SK-N-DZ (cell line): ENCODE data around the gene GALNT18.

ENCODE experiments used
- DNase-seq: peaks from one replicate; pipeline ENCODE4 v3.0.0-alpha.2; 2015; ENCODE audit warnings: low spot score

GALNT18 gene

DNA sequence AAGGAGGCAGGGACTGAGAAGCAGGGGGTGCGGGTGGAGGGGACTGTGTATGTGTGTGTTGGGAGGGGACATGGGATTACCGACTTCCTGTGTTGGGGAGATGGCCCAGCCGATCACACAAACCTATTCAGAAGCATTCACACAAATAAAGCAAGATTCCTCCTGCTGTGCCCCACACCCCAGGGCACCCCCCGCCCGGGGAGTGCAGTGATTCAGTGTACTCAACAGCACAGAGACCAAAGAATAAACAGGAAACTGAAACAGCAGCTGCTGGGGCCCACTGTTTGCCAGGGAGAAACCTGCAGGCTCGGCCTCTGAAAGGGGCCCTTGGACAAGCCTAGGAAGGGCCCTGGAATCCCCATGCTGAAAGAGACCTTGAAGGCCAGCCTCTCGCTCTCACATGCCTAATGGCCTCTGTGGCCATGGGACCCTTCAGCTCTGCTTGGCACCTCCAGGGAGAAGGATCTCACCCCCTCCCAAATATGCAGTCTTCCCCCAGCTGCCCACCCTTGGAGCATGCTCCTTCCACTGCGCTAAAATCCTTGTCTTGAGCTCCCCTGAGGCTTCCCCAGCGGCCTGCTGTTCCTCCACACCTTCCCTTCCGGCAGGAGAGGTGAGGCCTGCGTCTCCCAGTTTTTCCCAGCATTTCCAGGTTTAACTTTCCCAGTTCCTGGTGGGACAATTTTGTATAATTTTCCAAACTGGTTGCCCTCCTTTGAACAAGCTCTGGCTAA lies 341.7 kb downstream of the GALNT18 start:
- no peak for DNase-seq

GRCh38 chr11:11272254-11272653 lies 349.6 kb downstream of the GALNT18 start:
- no peak for DNase-seq

DNA sequence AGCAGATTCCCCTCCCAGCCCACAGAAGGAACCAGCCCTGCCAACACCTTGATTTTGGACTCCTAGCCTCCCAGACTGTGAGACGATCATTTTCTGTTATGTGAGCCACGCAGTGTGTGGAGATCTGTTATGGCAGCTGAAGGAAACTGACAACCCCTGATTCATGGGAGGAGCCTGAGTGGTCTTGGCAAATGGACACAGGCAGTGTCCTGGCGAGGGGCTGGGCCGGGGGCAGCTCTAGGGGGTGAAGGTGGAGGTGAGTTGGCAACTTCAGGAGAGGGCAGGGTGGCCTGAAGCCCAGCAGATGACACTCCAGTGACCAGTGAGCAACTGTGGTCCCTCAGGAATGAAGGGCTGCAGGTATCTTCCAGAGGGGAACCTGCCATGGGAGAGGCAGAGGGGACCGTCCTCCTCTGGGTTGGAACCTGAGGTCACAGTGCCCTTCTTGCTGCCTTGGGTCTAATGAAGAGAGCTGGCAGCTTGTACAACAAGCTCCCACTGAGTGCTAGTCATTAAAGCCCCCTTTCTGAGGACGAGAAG lies 351.5 kb downstream of the GALNT18 start:
- no peak for DNase-seq

GRCh38 chr11:11268706-11269105 lies 353.1 kb downstream of the GALNT18 start:
- DNase-seq = no peak

DNA sequence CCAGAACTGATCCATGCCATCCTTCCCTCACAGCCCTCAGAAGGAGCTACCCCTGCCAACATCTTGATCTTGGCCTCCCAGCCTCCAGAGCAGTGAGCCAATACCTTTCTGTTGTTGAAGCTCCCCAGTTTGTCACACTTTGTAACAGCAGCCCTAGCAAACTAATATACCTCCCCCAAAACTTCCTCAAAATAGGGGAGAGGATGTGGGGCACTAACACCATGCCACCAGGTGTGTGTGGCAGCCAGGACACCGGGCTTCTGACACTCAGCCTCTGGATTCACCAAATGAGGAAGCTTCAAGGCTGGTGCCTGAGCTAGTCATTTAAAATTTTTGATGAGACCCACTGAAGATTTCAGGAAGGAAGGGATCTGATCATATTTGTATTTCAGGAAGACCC lies 353.7 kb downstream of the GALNT18 start:
- DNase-seq = no peak

DNA sequence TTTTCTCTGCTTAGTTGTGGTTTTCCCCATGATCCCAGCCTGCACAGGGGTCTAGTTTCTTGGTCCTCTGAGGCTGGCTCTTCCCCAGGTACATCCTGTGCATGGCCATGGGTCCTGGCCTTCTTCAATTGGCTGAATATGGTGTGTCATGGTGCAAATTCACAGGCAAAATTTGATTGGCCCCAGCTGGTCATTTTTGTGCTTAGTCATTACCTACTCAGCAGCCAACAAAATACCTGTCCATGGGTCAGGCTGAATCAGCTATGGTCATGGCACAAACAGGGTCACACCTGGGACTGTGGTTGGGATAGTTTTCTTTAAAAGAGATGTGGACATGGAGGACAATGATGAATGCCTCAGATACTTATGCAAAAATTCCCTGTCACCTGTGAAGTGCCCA lies 354.5 kb downstream of the GALNT18 start:
- DNase-seq = no peak

GRCh38 chr11:11265994-11266606 lies 355.7 kb downstream of the GALNT18 start:
- DNase-seq = no peak

GRCh38 chr11:11265320-11265719 lies 356.5 kb downstream of the GALNT18 start:
- DNase-seq = no peak

DNA sequence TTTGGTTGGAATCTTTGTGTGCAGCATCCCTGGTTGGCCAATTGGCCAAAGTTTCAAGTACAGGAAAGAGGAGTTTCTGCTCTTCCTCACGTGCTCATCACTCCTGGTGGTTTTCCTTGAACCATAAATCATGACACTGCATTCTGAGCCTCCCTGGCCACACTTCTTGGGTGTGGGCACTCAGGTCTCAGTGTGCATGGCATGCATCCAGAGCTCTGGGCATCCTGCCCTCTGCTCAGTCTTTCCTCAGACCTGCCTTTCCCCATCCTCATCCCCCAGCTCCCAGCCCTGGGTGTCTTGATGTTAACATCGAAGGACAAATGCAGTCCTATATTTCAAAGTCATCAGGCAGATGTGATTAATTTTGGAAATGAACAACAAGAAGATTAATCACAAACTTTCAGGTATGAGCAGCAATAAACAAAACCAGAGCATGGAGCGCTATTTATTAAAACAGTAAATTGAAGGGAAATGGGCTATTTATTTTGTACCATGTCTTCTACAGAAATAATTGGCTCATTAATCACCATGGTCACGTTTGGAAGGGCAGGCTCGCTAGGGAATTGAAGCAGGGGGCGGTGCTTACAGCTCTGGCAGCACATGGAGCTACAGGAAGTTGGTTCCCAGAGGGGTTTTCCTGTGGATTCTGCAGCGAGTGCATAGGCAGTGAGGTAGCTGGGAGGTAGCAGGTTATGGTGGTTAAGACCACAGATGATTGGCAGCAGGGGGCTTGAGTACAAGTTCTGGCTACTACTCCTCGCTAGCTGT lies 358.4 kb downstream of the GALNT18 start:
- no peak for DNase-seq

DNA sequence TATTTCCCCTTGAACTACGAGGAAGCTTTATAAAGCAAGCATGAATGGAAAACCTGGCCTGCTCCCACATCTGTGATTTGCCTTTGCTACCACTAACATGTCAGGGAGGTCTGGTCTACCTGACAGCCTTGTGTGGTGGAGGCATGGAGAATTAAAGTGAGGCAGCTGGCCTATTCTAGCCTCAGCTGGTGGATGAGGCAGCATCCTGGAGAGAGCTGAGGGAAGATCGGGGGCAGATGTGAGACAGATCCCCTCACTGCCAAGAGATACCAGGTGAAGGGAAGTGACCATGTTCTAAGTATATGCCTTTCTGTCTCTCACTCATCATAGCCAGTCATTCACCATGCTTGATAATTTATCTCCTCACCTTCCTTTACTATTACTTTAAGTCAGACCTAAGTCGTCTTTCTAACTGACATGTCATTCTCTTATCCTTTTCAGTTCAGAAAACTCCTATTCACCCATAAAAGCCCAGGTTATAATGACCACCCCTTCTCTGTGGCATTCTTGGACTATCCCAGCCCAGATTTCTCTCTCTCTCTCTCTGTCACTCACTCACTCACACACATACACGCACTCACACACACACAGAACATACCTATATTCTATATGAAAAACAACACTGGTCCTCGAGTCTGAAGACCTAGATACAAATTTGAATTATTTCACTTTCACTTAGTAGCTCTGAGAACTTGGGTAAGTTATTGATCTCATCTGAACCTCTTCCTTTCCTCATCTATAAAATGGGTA lies 359.5 kb downstream of the GALNT18 start:
- no peak for DNase-seq

- no peak for DNase-seq
Measured at GRCh38 chr11:11261629-11262028, 360.2 kb downstream of the GALNT18 start.

- no peak for DNase-seq
Measured at GRCh38 chr11:11260903-11261302, 360.9 kb downstream of the GALNT18 start.

GRCh38 chr11:11253995-11254394 lies 367.8 kb downstream of the GALNT18 start:
- no peak for DNase-seq

- DNase-seq = no peak
Measured at GRCh38 chr11:11253497-11253896, 368.3 kb downstream of the GALNT18 start.

- DNase-seq = no peak
Measured at GRCh38 chr11:11252403-11252802, 369.4 kb downstream of the GALNT18 start.

GRCh38 chr11:11251394-11251970 lies 370.3 kb downstream of the GALNT18 start:
- no peak for DNase-seq

DNA sequence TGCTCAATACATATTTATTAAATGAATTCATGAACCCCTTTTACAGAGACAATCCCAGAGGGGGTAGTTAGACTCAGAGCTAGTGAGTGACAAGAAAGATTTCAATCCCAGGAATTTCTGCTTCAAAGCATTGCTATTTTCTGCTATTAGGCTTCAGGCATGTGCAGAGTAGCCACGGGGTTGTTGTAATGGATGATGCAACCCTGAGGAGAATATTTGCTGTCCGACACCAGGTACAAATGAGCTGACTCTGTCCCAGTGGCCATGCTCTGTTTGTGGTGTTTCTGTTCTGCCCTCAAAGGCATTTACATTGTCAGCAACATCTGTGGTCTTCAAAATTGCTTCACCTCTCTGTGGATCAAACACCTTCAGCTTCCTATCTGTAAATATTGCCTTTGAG lies 371.3 kb downstream of the GALNT18 start:
- no peak for DNase-seq

DNA sequence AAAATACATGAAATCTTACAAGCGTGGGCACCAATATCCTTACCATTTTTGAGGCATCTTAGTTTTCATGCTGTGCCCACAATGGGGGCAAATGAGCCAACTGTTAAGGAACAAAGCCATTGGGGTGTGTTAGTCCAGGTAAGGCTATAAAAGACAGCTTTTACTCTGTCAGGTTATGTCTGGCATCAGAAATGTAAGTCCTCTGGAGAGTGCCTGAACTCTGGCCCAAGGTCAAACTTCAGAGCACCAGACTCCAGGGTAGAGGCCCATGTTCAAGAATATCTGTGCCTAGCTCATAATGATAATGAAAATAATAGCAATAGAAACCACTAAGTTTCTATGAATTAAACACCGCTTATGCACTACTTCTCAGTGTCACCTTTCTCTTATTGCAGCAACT lies 374.2 kb downstream of the GALNT18 start:
- DNase-seq = no peak

- DNase-seq = peak; percentile 32
Measured at GRCh38 chr11:11247086-11247485, 374.7 kb downstream of the GALNT18 start.

GRCh38 chr11:11246166-11246565 lies 375.6 kb downstream of the GALNT18 start:
- DNase-seq = no peak

GRCh38 chr11:11245453-11245852 lies 376.4 kb downstream of the GALNT18 start:
- DNase-seq = no peak
